NT2/D1 (cell line): ENCODE results near the gene BCAS3.

Source experiments
- DNase-seq: peaks from one replicate; pipeline ENCODE4 v3.0.0-alpha.2; 2011; ENCODE audit warnings: low read depth, low spot score
- H3K27me3 ChIP-seq: 2 replicates; pipeline ENCODE4 v1.6.0; 2011; ENCODE audit warnings: mild to moderate bottlenecking; ENCODE audit not compliant: insufficient read length, insufficient read depth
- H3K36me3 ChIP-seq: 2 replicates; pipeline ENCODE4 v1.6.1; 2011; ENCODE audit warnings: mild to moderate bottlenecking, low read length, mixed read lengths; ENCODE audit not compliant: insufficient read depth, insufficient read length
- H3K4me1 ChIP-seq: 2 replicates; pipeline ENCODE4 v1.5.1; 2011; ENCODE audit not compliant: insufficient read depth, insufficient read length
- H3K4me3 ChIP-seq: 2 replicates; pipeline ENCODE4 v1.5.1; 2011; ENCODE audit warnings: low read depth; ENCODE audit not compliant: insufficient read length
- H3K9ac ChIP-seq: 2 replicates; pipeline ENCODE4 v1.6.0; 2011; ENCODE audit warnings: low read depth; ENCODE audit not compliant: insufficient read length
- H3K9me3 ChIP-seq: 2 replicates; pipeline ENCODE4 v1.5.1; 2011; ENCODE audit warnings: mild to moderate bottlenecking, low read length; ENCODE audit not compliant: insufficient read depth
- SUZ12 ChIP-seq: IDR thresholded peaks from 2 replicates; pipeline ENCODE4 v1.6.1; 2011; ENCODE audit not compliant: insufficient read length, insufficient read depth; ENCODE audit errors: extremely low read depth
- YY1 ChIP-seq: IDR thresholded peaks from 2 replicates; pipeline ENCODE4 v1.6.1; 2011; ENCODE audit not compliant: insufficient read length, insufficient read depth
- ZNF274 ChIP-seq: IDR thresholded peaks from 2 replicates; pipeline ENCODE4 v1.6.1; 2011; ENCODE audit warnings: mild to moderate bottlenecking, low read depth, low read length

Gene BCAS3

GRCh38 chr17:61379457-61380216, 702.0 kb downstream of the BCAS3 start:
- no peaks in the 10 kb centered on the region for H3K36me3 ChIP-seq
- no peaks in the 10 kb centered on the region for H3K9me3 ChIP-seq
- H3K4me1 ChIP-seq: peaks cover 5% of the 10 kb centered on the region
- no peaks in the 10 kb centered on the region for H3K27me3 ChIP-seq
- DNase-seq: no peak
- H3K9ac ChIP-seq: no peak overlapping the region
- TF ChIP-seq SUZ12 (no peak), YY1 (no peak), ZNF274 (no peak)
- H3K4me3 ChIP-seq: no peak overlapping the region

- Histone ChIP-seq H3K4me3 (no peak overlapping the region), H3K4me1 (peaks cover 9% of the 10 kb centered on the region), H3K9me3 (no peaks in the 10 kb centered on the region), H3K9ac (no peak overlapping the region), H3K27me3 (no peaks in the 10 kb centered on the region), H3K36me3 (no peaks in the 10 kb centered on the region)
- TF ChIP-seq SUZ12 (no peak), YY1 (no peak), ZNF274 (no peak)
- DNase-seq: no peak
These were observed 702.7 kb downstream of the BCAS3 start for GRCh38 chr17:61380217-61380835.

- no peaks in the 10 kb centered on the region for H3K36me3 ChIP-seq
- no peak for TF ChIP-seq ZNF274
- no peak for TF ChIP-seq YY1
- no peak for TF ChIP-seq SUZ12
- no peak for DNase-seq
- H3K4me3 ChIP-seq: no peak overlapping the region
- no peaks in the 10 kb centered on the region for H3K27me3 ChIP-seq
- peaks cover 9% of the 10 kb centered on the region for H3K4me1 ChIP-seq
- H3K9me3 ChIP-seq: no peaks in the 10 kb centered on the region
- no peak overlapping the region for H3K9ac ChIP-seq
These were observed 703.3 kb downstream of the BCAS3 start for GRCh38 chr17:61380836-61381525.

- H3K4me1 ChIP-seq: peaks cover 9% of the 10 kb centered on the region
- H3K9ac ChIP-seq: no peak overlapping the region
- H3K9me3 ChIP-seq: no peaks in the 10 kb centered on the region
- no peak for TF ChIP-seq YY1
- TF ChIP-seq ZNF274: no peak
- no peaks in the 10 kb centered on the region for H3K36me3 ChIP-seq
- no peak for DNase-seq
- no peak overlapping the region for H3K4me3 ChIP-seq
- H3K27me3 ChIP-seq: no peaks in the 10 kb centered on the region
These were observed 703.9 kb downstream of the BCAS3 start for GRCh38 chr17:61381537-61381936.

GRCh38 chr17:61382796-61383688, 705.4 kb downstream of the BCAS3 start:
- H3K9me3 ChIP-seq: no peaks in the 10 kb centered on the region
- no peak for DNase-seq
- TF ChIP-seq SUZ12 (no peak), ZNF274 (no peak)
- H3K4me3 ChIP-seq: no peak overlapping the region
- no peaks in the 10 kb centered on the region for H3K27me3 ChIP-seq
- H3K9ac ChIP-seq: no peak overlapping the region
- no peaks in the 10 kb centered on the region for H3K36me3 ChIP-seq
- H3K4me1 ChIP-seq: peaks cover 7% of the 10 kb centered on the region

GRCh38 chr17:61383689-61384201, 706.1 kb downstream of the BCAS3 start:
- Histone ChIP-seq H3K4me1 (peaks cover 5% of the 10 kb centered on the region), H3K36me3 (no peaks in the 10 kb centered on the region), H3K9ac (no peak overlapping the region), H3K27me3 (no peaks in the 10 kb centered on the region), H3K4me3 (no peak overlapping the region), H3K9me3 (no peaks in the 10 kb centered on the region)
- no peak for TF ChIP-seq ZNF274
- TF ChIP-seq YY1: no peak
- TF ChIP-seq SUZ12: no peak
- no peak for DNase-seq

- Histone ChIP-seq H3K4me3 (no peak overlapping the region), H3K27me3 (peaks cover 1% of the 10 kb centered on the region), H3K36me3 (no peaks in the 10 kb centered on the region), H3K9ac (no peak overlapping the region), H3K4me1 (peaks cover 5% of the 10 kb centered on the region), H3K9me3 (no peaks in the 10 kb centered on the region)
- TF ChIP-seq ZNF274 (no peak), SUZ12 (no peak), YY1 (no peak)
- no peak for DNase-seq
These were observed 706.7 kb downstream of the BCAS3 start for GRCh38 chr17:61384354-61384691.
